G401 (cell line): Measurements from ENCODE around the gene METTL2B. TPM values are rescaled to one million over a fixed set of nuclear protein-coding genes. Genes with fewer than 3 reads are reported as not detected.
"Not testable (repeated sequence)": the region's sequence is repeated elsewhere in the genome, so short reads cannot be mapped to it uniquely, and the experiment has no call there.

Experiments used
- DNase-seq: peaks from one replicate; pipeline ENCODE4 v3.0.0-alpha.2; 2015; ENCODE audit warnings: low spot score
- in situ Hi-C: cut with HindIII; loops from 2 replicates; pipeline ENCODE4 v1.10.0; 2016; ENCODE audit warnings: low sequenced_read_pairs, mixed read lengths
- total RNA-seq: library from RNA; depleted of rRNA; stranded (reverse); fragments of >200 nt; shearing (Covaris generic); gene quantifications from 2 replicates; pipeline ENCODE4 v1.2.3, GENCODE V29; 2014

Gene METTL2B
- total RNA-seq, 1 experiment from 2014 or later: 55.4 TPM

DNA sequence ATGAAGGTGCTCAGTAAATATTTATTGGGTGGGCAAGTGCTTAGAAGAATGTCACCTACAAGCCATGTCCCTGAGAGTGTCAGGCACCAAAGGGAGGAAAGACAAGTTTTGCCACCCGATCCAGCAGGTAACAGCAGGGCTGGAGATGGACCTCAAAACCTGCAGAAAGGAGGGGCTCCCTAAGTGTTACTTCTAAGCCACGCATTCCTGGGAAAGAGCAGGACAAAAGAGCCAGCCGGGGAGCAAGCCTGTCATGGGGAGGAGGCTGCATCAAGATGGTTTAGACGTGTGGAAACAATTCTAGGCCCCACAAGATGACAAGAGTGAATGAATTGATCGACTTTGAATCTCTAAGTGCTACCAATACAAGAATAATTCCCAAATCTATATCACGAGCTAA is 38.7 kb downstream of the METTL2B start:
- DNase-seq, in situ Hi-C loops: not testable (repeated sequence)

DNA sequence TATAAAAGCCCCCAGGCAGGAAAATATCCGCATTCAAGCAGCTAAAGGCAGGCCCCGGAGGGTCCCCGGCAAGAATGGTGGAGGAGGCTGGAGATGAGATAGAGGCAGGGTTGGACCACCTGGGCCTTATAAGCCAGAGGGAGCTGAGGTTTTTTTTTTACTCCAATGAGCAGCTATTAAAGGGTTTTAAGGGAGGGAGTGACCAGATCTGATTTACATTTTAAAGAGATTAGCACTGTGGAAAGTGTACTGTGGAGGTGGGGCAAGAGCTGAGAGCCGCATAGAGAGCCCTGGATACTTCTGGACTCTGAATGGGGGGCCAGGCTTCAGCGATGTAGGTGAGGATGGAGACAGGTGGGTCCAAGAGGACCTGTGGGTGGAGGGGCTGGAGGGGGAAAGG is 40.5 kb downstream of the METTL2B start:
- DNase-seq, in situ Hi-C loops: not testable (repeated sequence)

- in situ Hi-C loops: not testable (repeated sequence)
- DNase-seq: peak; percentile 52
These were observed 46.8 kb downstream of the METTL2B start for GRCh38 chr7:128523226-128523931.

- in situ Hi-C loops, DNase-seq: not testable (repeated sequence)
These were observed 47.5 kb downstream of the METTL2B start for GRCh38 chr7:128523932-128524524.

- in situ Hi-C loops, DNase-seq: not testable (repeated sequence)
These were observed 49.0 kb downstream of the METTL2B start for GRCh38 chr7:128525584-128525983.

- DNase-seq, in situ Hi-C loops: not testable (repeated sequence)
These were observed 49.5 kb downstream of the METTL2B start for GRCh38 chr7:128526062-128526466.

GRCh38 chr7:128529191-128529590 is 52.6 kb downstream of the METTL2B start:
- in situ Hi-C loops, DNase-seq: not testable (repeated sequence)

DNA sequence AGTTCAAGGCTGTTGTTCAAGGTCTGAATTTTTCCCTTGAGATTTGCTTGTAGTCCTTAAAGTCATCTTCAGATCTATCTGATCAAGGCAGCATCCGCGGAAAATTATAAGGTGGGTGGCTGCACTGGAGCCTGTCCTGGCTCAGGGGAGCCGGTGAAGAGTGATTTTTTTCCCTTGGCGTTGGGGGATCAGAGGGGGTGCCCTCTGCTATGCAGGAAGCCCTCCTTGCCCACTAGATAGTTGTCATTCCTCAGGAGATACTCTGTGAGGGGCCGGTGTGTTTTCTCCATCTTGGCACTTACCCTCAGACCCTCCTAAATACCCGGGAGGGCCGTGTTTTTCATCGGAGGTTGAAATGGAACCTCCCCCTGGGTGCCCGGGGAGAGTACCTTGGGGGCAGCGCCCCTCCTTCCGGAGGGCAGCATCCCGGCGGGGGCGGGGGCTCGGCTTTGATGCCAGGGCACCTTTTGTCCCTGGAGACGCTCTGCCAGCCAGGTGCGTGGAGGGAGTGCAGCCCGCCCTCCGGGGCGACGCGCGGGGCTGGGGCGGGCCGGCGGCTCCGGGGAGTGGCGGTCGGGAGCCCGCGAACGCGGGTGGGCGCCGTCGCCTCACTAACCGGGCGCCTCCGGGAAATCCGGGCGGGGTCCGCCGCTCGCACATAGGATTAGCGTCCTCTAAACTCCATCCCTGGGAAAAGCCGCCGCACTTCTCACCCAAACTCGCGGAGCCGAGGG is 53.7 kb downstream of the METTL2B start:
- DNase-seq: peak; percentile 19
- in situ Hi-C loops: not testable (repeated sequence)

DNA sequence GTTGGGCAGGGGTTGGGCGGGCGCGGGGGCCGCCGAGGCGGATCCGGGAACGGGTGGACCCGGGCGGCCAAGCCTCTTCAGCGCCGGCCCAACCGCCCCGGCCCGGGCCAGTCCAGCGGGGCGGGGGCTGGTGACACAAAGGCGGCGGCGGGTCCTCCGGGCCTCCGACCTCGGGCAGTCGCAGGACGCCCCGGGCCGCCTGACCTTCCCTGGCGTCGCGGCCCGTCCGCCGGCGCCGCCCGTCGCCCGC is 54.2 kb downstream of the METTL2B start:
- in situ Hi-C loops: no loop called here
- DNase-seq: no peak

DNA sequence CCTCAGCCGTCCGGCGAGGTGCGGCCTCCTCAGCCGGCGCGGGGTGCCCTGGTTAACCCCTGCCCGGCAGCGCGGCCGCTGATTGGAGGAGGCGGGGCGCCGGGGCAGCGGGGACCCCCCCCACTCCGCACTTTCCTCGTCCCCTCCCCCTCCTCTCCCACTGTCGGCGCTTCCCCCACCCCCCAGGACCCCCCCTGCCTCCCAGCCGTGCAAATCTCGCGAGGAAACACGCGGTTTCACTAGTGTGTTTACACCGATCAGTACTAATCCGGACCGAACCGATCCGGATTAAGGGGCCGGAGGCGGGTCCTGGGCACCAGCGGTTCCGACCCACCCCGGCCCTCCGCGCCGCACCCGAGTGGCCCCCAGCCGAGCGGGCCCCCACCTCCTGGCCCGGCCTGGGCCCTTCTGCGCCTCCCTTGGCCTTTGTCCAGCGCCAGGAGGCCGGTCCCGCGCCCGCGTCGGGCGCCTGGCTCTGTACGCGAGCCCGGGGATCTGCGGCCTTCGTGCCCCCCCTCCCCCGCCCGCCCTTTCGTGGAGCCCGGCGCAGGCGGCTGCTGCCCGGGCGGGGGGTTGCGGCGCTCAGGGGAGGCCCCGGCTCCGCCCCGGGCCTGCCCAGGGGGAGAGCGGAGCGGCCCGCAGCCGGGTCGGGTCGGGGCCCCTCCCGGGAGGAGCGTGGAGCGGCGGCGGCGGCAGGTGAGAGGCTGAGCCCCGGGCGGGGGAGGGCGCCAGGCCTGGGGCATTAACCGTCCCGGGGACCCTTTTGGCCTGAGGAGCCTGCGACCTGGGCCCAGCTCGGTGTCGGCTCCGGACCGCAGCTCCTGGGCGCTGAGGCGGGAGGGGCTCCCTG is 54.8 kb downstream of the METTL2B start:
- DNase-seq: peak; percentile 71
- in situ Hi-C loops: not testable (repeated sequence)

DNA sequence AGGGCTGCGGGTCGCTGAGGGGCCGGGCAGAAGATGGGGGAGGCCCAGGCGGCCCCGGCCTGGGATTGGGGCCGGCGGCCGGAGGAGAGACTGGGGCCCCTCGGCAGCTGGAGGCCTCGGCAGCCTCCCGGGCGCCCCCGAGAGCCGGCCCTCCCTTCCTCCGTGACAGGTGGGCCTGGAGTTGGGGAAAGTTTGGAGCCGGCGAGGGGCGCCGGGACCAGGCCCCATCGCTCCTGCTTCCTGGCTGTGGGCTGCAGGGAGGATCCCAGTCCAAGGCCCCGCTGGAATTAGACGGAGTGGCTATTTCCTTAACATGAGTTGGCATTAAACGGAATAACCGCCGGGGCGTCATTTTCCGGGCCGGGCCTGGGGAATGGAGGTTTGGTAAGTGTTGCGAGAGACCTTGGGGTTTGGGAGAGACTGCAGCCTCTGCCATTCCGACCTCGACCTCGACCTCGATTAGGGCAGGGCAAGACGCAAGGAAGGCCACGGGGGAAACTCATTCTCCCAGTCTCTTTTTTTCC is 55.5 kb downstream of the METTL2B start:
- DNase-seq, in situ Hi-C loops: not testable (repeated sequence)

DNA sequence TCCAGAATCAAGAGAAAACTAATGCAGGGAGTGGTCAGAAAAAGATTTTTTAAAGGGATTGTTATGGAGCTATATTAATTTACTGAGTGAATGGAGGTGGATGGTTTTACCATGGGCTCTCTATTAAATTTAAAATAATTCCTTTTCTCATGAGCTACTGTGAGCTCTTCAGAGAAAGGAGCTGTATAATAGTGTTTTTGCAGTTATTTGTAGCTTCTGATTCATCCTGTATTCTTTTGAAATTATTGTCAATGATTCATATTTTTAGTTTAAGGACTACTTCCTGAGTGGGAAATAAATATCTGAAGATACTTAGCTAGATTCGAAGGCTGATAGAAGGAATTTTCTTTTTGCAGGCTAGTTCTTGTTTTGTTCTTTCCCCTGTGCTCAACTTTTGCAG is 56.4 kb downstream of the METTL2B start:
- in situ Hi-C loops, DNase-seq: not testable (repeated sequence)

DNA sequence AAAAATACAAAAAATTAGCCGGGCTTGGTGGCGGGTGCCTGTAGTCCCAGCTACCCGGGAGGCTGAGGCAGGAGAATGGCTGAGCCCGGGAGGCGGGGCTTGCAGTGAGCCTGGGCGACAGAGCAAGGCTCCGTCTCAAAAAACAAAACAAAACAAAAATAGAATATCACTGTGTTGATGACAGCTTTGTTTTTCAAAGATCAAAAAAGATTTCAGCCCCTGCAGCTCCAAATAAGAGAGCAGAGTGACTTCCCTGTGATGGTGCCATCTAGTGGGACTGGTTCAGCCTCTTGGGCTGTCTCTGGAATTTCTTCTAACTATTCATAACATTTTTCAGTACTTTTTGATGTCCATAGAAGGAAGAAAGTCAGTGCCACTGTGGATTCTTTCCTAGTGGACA is 60.9 kb downstream of the METTL2B start:
- in situ Hi-C loops, DNase-seq: not testable (repeated sequence)

DNA sequence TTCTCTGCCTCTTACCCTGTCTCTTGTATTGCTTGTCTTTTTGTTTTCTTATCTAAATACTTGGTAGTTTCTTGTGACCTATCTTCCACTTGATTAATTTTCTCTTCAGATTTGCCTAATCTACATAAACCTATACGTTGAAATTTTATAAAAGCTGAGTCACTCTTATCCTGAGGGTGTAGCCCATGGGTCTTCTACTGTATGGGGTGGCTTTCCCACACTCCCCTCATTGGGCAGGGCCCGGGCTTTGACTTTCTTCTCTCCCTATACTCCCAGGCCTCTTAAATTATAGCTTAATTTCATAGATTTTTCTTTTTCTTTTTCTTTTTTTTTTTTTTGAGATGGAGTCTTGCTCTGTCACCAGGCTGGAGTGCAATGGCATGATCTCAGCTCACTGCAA is 66.0 kb downstream of the METTL2B start:
- DNase-seq, in situ Hi-C loops: not testable (repeated sequence)

DNA sequence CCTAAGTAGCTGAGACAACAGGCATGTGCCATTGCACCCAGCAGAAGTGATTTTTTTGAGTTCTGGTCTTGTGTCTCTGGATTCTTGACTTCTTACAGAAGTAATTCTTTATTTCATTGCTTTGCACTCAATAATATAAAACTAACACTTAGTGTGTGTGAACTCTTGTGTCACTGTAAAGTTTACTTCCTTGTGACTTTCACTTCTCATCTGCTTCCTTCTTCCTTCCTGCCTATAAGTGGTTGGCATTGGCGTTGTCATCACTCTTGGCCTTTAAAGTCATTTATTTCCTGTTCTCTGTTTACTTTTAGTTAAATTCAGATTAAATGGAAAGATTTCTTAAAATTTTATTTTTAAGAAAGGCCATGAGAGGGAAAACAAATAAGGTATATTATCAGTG is 66.8 kb downstream of the METTL2B start:
- in situ Hi-C loops: not testable (repeated sequence)

GRCh38 chr7:128546319-128546851 is 69.8 kb downstream of the METTL2B start:
- in situ Hi-C loops, DNase-seq: not testable (repeated sequence)

More for the DNA sequence above, 66.8 kb downstream of the METTL2B start:
- not testable (repeated sequence) for DNase-seq

- no peak for DNase-seq
- in situ Hi-C loops: no loop called here
These were observed 74.4 kb downstream of the METTL2B start for GRCh38 chr7:128550920-128551319.

DNA sequence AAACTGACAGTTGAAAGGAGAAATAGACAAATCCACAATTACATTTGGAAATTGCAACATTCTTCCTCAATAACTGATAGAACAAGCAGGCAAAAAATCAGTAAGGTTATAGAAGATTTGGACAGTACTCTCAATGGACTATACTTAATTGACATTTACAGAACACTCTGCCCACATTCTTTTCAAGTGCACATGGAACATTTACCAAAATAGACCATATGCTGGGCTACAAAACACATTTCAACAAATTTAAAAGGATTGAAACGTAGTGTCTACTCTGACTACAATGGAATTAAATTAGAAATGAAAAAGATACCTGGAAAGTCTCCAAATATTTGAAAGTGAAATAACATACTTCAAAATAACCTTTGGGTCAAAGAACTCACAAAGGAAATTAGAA is 77.8 kb downstream of the METTL2B start:
- in situ Hi-C loops, DNase-seq: not testable (repeated sequence)
